NCI-H2196 treated with DMSO at 0.1 percent for 48 hours (cell line): ENCODE measurements around the gene MANSC1.

ENCODE experiments used
- DNase-seq: peaks from one replicate; lab custom pipeline; 2025; ENCODE audit not compliant: unreplicated experiment; lab: John Stamatoyannopoulos, UW

The MANSC1 gene

GRCh38 chr12:12349711-12350665 is at the start of gene MANSC1:
TSS of gene MANSC1 (minus strand) at chr12:12350242. CDS start at chr12:12343314, 6,928 bp downstream.
- DNase-seq, result no peak

DNA sequence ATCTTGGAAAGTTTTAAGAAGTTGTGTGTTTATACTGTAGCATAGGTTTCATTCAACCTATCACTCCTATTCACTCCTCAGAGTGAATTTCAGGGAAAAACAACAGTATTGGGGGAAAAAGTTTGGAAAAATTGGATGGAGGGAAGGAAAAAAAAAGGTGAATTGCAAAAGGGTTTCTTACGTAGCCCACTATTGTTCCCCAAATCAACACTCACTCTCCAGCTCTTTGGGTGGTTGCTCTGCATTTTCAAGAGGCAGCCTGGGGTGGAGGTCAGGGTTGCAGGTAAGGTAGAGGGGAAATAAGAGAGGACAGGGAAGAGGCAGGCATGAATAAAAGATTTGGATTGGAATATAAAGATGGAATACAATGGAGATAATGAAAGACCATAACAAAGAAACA is 49.1 kb upstream of the MANSC1 start:
- DNase-seq, result no peak

DNA sequence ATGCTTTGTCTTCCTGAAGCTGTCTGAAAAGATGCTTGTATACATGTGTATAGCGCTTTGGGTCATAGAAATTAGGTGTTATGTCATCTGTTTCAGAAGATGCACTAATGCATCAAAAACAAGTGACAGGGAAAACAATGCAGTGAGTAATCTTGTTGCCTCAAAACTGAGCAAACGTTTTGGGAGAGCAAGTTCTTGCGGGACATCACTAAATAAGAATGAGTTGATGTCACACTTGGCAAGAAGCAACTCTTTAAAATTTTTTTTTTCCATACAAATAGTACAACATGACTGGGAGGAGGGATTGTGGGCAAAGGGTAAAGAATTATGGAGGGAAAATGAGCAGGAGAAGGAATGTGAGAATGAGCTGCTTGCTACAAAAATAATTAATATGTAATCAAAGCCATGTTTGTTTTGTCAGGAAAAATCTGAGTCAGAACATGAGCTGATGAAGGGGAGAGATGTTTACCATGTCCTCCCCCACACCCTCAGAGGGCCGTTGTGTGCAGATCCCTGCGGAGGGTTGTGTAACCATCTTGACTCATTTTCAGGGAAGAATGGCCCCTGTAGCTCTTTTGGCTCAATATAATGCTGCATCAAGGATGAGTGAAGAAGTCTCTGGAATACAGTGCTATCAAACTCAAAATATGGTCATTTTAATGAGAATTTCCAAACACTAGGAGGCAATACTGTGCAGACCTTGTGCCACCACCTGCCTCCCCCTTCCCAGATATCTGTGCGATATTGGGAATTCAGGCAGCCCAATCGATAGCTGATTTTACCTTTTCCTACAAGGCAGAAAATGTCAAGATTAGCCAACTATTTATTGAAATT is 48.2 kb upstream of the MANSC1 start:
- peak; percentile 5 for DNase-seq

DNA sequence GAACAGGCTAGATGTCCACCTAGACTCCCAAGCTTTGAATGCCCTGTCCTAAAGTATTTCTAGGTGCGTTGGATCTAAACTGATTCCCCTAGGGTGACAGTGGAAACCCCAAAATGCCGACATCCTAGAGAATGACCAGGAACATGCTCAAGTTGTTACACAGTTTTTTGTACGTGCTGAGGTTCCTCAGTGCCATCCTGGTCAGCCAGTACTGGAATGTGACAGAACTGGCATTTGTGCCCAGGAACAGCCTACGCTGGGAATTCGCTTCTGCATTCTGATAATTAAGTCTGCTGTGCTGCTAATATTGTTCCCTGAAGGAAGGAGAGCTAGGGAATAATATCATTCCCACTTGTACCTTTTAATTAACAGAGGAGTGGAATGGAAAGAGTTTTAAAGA is 47.1 kb upstream of the MANSC1 start:
- DNase-seq, result no peak

DNA sequence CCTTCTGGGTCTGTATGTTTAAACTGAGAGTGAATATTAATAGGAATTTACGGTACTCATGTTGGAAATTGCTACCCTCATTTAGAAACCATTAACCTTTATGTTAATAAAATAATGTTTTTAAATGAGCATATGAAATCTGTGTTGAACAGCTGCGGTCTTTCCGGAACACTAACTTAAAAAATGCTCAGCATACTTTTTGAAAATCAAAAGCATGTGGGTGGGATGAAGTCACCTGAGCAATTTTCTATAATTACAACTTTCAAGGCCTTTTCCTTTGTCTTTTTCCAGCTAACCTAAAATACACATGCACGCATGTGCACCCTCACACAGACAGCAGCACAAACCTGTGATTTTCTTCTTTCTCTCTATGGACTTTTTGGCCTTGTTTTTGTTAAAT is 46.7 kb upstream of the MANSC1 start:
- DNase-seq, result no peak

DNA sequence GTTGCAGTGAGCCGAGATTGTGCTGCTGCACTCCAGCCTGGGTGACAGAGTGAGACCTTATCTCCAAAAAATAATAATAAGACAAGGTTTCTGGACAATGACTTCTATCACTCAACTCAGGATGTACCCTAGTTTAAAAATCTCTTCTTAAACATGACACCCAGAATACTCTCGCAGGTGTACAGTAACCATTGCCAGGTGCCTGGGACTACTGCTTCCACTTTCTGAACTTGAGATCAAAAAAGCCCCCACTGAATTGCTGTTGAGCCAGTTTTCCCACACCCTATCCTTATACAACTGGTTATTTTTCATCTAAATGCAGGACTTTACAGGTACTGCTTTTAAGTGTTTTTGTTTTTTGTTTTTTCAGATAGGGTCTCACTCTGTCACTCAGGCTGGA is 43.1 kb upstream of the MANSC1 start:
- no peak for DNase-seq

- no peak for DNase-seq
These were observed 42.4 kb upstream of the MANSC1 start for GRCh38 chr12:12392413-12392812.

DNA sequence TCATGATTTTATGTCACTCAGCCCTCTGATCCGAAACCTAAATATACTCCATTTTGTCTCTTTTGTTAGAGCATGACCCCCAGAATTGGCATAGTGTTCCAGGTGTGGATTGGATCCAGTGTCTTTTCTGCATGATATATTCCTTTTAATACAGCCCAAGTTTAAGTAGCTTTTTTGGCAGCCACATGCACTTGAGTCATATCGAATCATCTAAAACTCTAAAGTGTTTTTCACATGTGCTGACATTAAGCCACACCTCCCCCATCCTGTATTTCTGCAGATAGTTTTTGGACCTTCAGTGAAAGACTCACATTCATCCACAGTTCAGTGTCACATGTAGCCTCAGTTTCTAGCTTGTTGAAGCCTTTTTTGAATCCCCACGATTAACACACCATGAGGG is 37.5 kb upstream of the MANSC1 start:
- DNase-seq, result no peak

DNA sequence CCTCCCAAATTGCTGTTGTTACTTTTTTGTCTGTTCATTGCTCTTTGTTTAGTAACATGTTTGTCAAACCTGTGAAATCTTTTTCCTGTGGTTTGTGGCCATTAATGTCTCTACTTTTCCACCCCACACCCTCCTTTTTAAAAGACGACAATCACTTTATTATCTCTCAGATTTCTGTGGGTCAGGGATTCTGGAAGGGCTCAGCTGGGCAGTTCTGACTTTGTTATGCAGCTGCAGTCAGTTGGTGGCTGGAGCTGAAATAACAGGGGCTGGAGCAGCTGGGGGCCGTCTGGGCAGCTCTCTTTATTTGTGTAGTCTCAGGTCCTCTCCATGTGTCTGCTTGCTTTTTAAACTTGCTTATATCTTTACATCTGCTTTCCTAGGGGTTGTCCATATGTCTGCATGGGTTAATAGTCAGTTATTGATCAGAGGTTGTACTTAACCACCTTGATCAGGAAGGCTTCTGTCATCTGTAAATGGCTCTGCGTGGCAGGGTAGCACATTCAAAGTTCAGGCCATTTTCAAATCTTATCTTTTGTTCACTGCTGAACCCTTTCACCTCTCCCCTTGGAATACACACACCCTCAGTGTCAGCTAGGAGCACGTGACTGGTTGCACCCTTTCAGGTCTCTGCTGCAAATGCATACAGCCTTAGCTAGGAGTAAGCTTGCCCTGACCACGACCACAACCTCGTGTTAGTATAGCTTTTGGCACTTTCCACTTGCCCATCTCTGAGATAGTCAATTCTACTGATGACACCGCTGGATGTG is 34.7 kb upstream of the MANSC1 start:
- no peak for DNase-seq

- no peak for DNase-seq
These were observed 31.9 kb upstream of the MANSC1 start for GRCh38 chr12:12381982-12382381.

GRCh38 chr12:12380949-12381593 is 31.0 kb upstream of the MANSC1 start:
- DNase-seq, result no peak

- DNase-seq, result no peak
These were observed 30.0 kb upstream of the MANSC1 start for GRCh38 chr12:12379831-12380730.

DNA sequence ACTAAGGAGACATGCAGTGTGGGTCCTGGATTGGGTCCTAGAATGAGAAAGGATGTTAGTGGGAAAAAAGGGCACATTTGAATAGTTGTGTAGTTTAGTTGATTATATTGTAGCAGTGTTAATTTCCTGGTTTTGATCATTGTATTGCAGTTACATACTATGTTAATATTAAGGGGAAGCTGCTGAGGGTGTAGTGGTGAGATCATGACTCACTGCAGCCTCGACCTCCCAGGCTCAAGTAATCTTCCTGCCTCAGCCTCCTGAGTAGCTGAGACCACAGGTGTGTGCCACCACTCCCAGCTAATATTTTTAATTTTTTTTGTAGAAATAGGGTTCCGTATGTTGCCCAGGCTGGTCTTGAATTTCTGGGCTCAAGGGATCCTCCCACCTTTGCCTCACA is 28.6 kb upstream of the MANSC1 start:
- DNase-seq, result no peak

DNA sequence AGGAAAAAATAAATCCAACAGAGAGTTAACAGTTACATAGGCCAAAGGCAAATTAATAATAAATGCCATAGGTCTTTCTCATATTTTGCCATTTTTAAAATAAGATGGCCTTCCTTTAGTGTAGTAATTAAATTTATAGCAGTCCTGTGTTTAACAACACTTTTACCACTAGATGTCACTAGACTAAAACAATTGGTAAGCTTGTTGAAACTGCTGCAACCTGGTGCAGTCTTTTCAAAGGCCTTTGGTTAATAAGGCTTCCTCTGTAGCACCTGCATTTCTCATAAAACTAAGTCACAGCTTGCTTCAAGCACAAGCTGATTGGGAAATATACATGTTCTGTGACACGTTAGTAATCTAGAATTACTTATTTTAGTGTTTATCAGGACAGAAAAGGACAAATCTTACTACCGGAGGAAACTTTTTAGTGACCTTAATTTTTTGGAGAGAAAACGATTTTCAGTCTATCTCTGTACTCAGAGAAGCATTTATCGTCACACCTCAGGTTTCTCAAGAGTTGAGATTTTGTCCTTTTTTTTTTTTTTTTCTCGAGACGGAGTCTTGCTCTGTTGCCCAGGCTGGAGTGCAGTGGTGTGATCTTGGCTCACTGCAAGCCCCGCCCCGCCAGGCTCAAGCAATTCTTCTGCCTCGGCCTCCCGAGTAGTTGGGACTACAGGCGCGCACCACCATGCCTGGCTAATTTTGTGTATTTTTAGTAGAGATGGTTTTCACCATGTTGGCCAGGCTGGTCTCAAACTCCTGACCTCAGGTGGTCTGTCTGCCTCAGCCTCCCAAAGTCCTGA is 26.8 kb upstream of the MANSC1 start:
- peak; percentile 15 for DNase-seq

DNA sequence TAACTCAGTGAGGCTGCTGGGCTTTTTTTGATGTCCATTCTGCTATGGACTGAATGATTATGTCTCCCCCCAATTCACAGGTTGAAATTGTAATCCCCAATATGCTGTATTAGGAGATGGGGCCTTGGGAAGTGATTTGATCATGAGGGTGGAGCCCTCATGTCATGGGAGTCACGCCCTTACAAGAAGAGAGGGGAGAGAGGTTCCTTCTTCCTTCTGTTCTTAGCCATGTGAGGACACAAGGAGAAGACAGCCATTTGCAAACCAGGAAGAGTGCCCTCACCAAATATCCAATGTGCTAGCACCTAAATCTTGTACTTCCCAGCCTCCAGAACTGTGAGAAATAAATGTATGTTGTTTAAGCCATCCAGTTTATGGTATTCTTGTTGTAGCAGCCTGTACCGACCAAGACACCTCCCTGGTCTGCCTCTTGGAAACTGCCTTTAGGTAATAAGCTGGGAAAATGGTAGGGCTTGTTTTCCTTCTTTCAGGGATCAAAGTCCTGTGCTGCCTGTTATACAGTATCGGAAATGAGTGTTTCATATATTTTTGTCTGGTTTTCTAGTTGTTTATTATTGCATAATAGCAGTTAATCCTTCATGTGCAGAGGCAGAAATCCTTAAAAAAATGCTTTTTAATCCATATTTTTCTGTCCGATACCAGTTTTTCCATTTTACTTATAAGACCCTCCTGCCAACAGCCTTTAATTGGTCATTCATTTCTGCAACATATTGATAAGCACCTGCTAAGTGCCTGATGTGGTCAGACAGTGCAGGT is 23.1 kb upstream of the MANSC1 start:
- no peak for DNase-seq

DNA sequence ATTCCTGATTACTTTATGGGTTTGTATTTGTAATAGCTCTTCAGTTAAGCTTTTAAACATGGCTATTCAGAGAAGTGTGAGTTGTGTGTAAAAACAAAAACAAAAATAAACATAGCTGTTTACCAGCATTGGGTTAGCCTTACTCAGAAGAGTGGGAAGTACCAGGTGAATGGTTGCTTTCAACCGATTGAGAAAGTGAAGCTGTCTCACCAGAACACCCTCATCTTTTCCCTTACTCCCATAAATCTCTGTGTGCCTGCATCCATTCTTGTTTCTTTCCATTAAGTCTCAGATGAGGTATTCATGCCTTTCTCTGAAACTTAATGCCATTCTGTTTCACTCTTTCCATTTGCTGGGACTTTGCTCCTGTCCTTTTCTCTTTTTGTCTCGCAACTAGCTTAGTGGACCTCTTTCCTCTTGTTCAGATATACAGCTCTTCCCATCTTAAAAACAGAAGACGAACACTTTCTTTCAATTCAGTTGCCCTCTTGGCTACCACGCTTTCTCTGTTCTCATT is 17.5 kb upstream of the MANSC1 start:
- no peak for DNase-seq

- no peak for DNase-seq
These were observed 16.8 kb upstream of the MANSC1 start for GRCh38 chr12:12366701-12367481.
